Measurements from ENCODE around the gene C1QTNF4.
"Not testable (repeated sequence)": the region's sequence is repeated elsewhere in the genome, so short reads cannot be mapped to it uniquely, and the experiment has no call there.

C1QTNF4 gene

GRCh38 chr11:47593934-47594855 is at the start of gene C1QTNF4:
Gene C1QTNF4, minus strand, starts transcription at chr11:47594411. Its CDS starts 3,601 bp downstream, at chr11:47590810.
- DNase-seq (ENCODE audit: low read depth, low spot score), result no peak
- H3K27ac ChIP-seq, result no peak within 1 kb of the TSS

- DNase-seq (ENCODE audit: low read depth, low spot score), result peak; percentile 84
- peak within 1 kb of the TSS; percentile 80 for H3K27ac ChIP-seq
These were observed 48.1 kb upstream of the C1QTNF4 start, which contains the start of gene MTCH2 for GRCh38 chr11:47642099-47642855. Gene MTCH2, minus strand, starts transcription at chr11:47642559. Its CDS starts 94 bp downstream, at chr11:47642465.

DNA sequence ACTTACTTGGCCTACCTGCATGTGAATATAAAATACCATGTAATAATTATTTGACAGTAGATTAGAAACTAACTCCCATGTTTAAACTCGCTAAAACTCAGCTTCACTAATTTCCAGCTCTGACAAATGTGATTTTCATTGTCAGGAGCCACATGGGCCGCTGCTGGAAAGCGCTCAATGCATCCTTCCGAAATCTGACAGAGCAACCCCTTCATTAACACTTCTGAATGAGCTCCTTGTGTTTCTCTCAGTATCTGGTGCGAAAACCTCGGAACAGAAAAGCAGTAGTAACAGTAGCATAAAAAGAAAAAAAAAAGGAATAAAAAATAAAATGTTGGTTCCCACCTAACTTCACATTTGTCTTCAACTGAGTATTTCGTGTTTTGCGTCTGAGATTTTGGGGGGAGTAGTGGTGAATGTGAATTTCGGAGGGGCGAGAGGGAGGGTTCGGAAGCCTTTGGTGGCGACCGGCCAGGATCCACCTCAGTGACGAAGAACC is 47.4 kb upstream of the C1QTNF4 start:
- peak overlapping the region; percentile 80 for H3K27ac ChIP-seq
- DNase-seq (ENCODE audit: low read depth, low spot score), result no peak

- DNase-seq (ENCODE audit: low read depth, low spot score); H3K27ac ChIP-seq: not testable (repeated sequence)
These were observed 46.3 kb upstream of the C1QTNF4 start for GRCh38 chr11:47640506-47640905.

GRCh38 chr11:47636331-47636730 is 42.1 kb upstream of the C1QTNF4 start:
- DNase-seq (ENCODE audit: low read depth, low spot score); H3K27ac ChIP-seq: not testable (repeated sequence)

GRCh38 chr11:47631473-47631872 is 37.3 kb upstream of the C1QTNF4 start:
- DNase-seq (ENCODE audit: low read depth, low spot score), result no peak
- no peak overlapping the region for H3K27ac ChIP-seq

DNA sequence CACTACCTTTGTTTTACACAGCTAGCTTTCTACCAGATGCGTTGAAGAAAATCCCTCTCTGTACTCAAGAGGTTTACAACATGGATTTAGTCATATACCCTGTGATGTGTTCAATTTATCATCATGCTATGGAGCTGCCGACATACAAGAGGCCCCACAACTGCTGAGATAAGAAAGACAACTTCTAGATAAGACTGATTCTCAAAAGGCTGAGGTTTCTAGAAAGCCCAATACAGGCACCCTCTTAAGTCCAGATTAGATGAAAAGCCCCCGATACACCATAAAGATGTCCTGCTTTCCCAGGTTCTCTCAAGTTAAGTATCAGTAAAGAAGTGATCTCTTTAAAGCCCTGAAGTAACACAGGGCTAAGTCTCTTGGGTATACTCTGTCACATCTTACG is 33.8 kb upstream of the C1QTNF4 start:
- no peak overlapping the region for H3K27ac ChIP-seq
- no peak for DNase-seq (ENCODE audit: low read depth, low spot score)

GRCh38 chr11:47626234-47626633 is 32.0 kb upstream of the C1QTNF4 start:
- no peak for DNase-seq (ENCODE audit: low read depth, low spot score)
- H3K27ac ChIP-seq, result no peak overlapping the region

DNA sequence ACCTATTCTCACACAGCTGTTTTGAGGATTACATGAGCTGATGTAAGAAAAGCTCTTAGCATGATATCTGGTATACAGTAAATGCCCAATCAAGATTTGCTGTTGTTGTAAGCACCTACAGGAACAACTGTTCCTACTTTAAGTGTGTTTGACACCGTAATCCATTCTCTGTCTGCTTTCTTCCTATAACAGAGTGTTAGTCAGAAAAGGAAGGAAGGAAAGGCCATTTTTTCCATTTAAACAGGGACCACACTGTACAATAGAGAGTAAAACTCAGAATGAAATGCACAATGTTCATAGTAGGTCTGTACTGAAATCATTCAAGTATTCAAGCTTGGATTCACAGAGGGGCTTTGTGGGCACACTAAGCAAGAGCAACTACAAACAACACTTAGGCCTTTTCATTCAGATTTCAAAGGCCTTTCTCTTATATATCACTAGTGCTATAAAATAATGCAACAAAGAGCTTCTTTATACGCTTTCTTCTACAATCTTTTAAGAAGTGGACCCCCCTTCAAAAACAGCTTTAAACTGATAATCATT is 26.7 kb upstream of the C1QTNF4 start:
- DNase-seq (ENCODE audit: low read depth, low spot score), result no peak
- H3K27ac ChIP-seq, result peak overlapping the region; percentile 43

GRCh38 chr11:47617417-47617809 is 23.2 kb upstream of the C1QTNF4 start:
- H3K27ac ChIP-seq, result no peak overlapping the region
- DNase-seq (ENCODE audit: low read depth, low spot score), result no peak

GRCh38 chr11:47616726-47617416 is 22.7 kb upstream of the C1QTNF4 start:
- H3K27ac ChIP-seq, result no peak overlapping the region
- DNase-seq (ENCODE audit: low read depth, low spot score), result no peak

GRCh38 chr11:47615249-47615648 is 21.0 kb upstream of the C1QTNF4 start:
- no peak for DNase-seq (ENCODE audit: low read depth, low spot score)
- H3K27ac ChIP-seq, result no peak overlapping the region

- DNase-seq (ENCODE audit: low read depth, low spot score), result no peak
- H3K27ac ChIP-seq, result no peak overlapping the region
These were observed 17.2 kb upstream of the C1QTNF4 start for GRCh38 chr11:47611348-47611794.

DNA sequence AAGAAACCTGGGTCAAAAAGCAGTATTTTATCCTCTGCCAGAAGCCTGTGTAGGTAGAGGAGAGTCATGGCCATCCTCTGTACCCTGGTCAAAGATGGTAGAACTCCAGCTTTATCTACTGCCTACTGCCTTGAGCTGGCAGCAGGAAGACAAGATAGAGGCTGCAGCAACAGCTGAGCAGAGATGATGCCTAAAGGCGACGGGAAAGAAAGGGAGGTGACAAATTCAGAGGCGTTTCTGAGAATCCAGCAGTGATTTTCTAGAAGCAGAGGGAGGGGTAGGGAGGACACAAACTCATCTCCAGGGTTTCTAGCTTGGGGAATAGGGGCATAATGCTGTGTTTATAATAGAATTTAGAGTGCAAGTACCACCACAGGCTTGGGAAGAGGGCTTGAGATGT is 15.5 kb upstream of the C1QTNF4 start:
- no peak for DNase-seq (ENCODE audit: low read depth, low spot score)

GRCh38 chr11:47607380-47607779 is 13.2 kb upstream of the C1QTNF4 start:
- no peak for DNase-seq (ENCODE audit: low read depth, low spot score)
- no peak overlapping the region for H3K27ac ChIP-seq

More for the DNA sequence above, 15.5 kb upstream of the C1QTNF4 start:
- H3K27ac ChIP-seq, result no peak overlapping the region

- no peak overlapping the region for H3K27ac ChIP-seq
- no peak for DNase-seq (ENCODE audit: low read depth, low spot score)
These were observed 12.5 kb upstream of the C1QTNF4 start for GRCh38 chr11:47606731-47607130.

- no peak overlapping the region for H3K27ac ChIP-seq
- DNase-seq (ENCODE audit: low read depth, low spot score), result no peak
These were observed 11.7 kb upstream of the C1QTNF4 start for GRCh38 chr11:47605921-47606320.

GRCh38 chr11:47603295-47603694 is 9.1 kb upstream of the C1QTNF4 start:
- no peak overlapping the region for H3K27ac ChIP-seq
- no peak for DNase-seq (ENCODE audit: low read depth, low spot score)

DNA sequence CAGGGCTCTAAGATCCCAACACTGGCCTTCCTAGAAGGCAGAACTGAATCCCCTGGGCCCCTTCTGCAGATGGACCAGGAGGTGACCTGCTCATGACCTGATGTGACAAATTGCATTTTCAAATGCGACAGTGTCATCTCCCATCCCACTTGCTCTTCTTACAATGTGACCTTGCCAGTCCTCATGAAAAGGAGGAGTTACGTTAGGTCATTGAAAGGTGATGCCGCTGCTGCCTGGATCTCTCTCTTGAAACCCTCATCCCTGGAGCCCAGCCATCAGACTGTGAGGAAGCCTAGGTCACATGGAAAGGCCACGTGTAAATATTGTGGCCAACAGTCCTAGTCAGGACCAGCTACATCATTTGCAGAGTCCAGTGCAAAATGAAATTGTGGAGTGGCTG is 5.7 kb upstream of the C1QTNF4 start:
- H3K27ac ChIP-seq, result no peak overlapping the region
- no peak for DNase-seq (ENCODE audit: low read depth, low spot score)

GRCh38 chr11:47595967-47596366 is 1.8 kb upstream of the C1QTNF4 start:
- no peak overlapping the region for H3K27ac ChIP-seq
- no peak for DNase-seq (ENCODE audit: low read depth, low spot score)

Data from epithelial cell of prostate (primary cell).